ENCODE measurements around the gene CHMP3. TPM values are rescaled to one million over a fixed set of nuclear protein-coding genes. Genes with fewer than 3 reads are reported as not detected.
A peak's percentile ranks its signal among the peaks of the same experiment; 100 is the strongest.
"Not testable (repeated sequence)": the region's sequence is repeated elsewhere in the genome, so short reads cannot be mapped to it uniquely, and the experiment has no call there.

Gene CHMP3
- total and polyA plus RNA-seq, 4 donors = 92.7 to 202 (median 146) TPM

DNA sequence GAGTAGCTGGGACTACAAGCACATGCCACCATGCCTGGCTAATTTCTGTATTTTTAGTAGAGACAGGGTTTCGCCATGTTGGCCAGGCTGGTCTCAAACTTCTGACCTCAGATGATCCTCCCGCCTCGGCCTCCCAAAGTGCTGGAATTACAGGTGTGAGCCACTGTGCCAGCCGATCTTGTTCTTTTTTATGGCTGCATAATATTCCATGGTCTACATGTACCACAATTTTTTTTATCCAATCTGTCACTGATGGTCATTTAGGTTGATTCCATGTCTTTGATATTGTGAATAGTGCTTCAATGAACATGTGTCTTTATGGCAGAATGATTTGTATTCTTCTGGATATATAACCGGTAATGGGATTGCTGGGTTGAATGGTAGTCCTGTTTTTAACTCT lies 26.5 kb upstream of the CHMP3 start:
- H3K27me3 ChIP-seq (ENCODE audit: control insufficient read depth in 1 of 2, insufficient read depth in 2 of 2, low read length in 1 of 2); H3K4me3 ChIP-seq (ENCODE audit: low read length in 2 of 2); ATAC-seq (ENCODE audit: low FRiP score); DNase-seq; H3K27ac ChIP-seq (ENCODE audit: low read depth in 1 of 2, low read length in 2 of 2); intact Hi-C loops (cut with DNase I); H3K4me1 ChIP-seq (ENCODE audit: control insufficient read depth in 1 of 2, insufficient read depth in 2 of 2, low read length in 2 of 2); H3K9me3 ChIP-seq (ENCODE audit: control insufficient read depth, low read length); H3K36me3 ChIP-seq (ENCODE audit: control insufficient read depth in 1 of 2, insufficient read depth in 2 of 2, low read length in 1 of 2): not testable (repeated sequence)
- WGBS, 2 donors = 97 to 98% methylated on average over 5 of the region's 5 CpGs

DNA sequence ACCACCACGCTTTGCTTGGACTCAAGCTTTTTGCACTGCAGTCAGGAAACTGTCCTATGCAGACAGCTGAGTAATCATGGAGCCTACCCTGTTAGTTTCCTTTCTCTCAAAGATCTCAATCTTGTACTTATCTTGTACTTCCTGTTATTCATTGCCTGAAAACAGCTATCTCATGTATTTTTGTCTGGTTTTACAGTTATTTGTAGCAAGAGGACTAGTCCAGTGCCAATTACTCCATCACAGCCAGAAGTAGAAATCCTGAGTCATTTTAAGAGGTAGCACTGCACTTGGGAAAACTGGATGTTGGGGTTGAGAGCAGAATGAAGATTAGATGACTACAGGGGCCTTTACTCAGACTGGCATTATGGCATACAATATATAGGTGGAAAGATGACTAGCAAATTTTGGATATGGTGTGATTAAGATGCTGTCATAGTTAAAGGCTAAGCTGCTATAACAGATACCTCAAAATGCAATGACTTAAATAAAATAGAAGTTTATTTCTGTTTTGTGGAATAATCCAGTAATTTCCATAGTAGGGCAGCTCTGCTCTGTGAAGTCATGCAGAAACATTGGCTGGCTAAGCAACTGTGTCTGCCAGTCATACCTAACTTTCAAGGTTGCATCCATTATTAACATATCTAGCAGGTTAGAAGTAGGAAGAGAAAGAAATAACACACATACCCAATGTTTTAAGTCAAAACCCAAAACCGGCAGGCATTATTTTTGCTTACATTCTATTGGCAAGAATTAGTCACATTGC lies 21.1 kb upstream of the CHMP3 start:
- H3K27me3 ChIP-seq (ENCODE audit: control insufficient read depth in 1 of 2, insufficient read depth in 2 of 2, low read length in 1 of 2) = no peaks in the 10 kb centered on the region
- no peaks in the 10 kb centered on the region for H3K4me1 ChIP-seq (ENCODE audit: control insufficient read depth in 1 of 2, insufficient read depth in 2 of 2, low read length in 2 of 2)
- H3K9me3 ChIP-seq (ENCODE audit: control insufficient read depth, low read length) = no peaks in the 10 kb centered on the region
- peak overlapping the region in 1 of 2 donors; percentile 9 for H3K27ac ChIP-seq (ENCODE audit: low read depth in 1 of 2, low read length in 2 of 2)
- DNase-seq (no peak), ATAC-seq (ENCODE audit: low FRiP score) (no peak)
- no peak overlapping the region for H3K4me3 ChIP-seq (ENCODE audit: low read length in 2 of 2)
- intact Hi-C loops (cut with DNase I) = no loop called here
- 22% methylated on average over 2 of the region's 2 CpGs for WGBS, 2 donors
- no peaks in the 10 kb centered on the region for H3K36me3 ChIP-seq (ENCODE audit: control insufficient read depth in 1 of 2, insufficient read depth in 2 of 2, low read length in 1 of 2)

DNA sequence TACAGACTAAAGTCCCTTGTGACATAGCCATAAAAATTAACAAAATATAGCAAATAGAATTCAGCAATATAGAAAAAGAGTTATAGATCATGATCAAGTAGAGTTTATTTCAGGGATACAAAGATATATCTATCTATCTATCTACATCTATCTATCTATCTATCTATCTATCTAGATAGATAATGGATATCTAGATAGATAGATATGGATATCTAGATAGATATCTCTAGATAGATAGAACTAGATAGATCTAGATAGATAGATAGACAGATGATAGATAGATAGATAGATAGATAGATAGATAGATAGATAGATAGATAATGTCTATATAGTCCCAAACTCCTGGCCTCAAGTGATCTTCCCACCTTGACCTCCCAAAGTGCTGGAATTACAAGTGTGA lies 17.3 kb upstream of the CHMP3 start:
- Histone ChIP-seq H3K27ac (ENCODE audit: low read depth in 1 of 2, low read length in 2 of 2) (no peak overlapping the region), H3K4me1 (ENCODE audit: control insufficient read depth in 1 of 2, insufficient read depth in 2 of 2, low read length in 2 of 2) (no peaks in the 10 kb centered on the region), H3K27me3 (ENCODE audit: control insufficient read depth in 1 of 2, insufficient read depth in 2 of 2, low read length in 1 of 2) (no peaks in the 10 kb centered on the region), H3K9me3 (ENCODE audit: control insufficient read depth, low read length) (no peaks in the 10 kb centered on the region), H3K4me3 (ENCODE audit: low read length in 2 of 2) (no peak overlapping the region), H3K36me3 (ENCODE audit: control insufficient read depth in 1 of 2, insufficient read depth in 2 of 2, low read length in 1 of 2) (no peaks in the 10 kb centered on the region)
- no peak for ATAC-seq (ENCODE audit: low FRiP score)
- DNase-seq = no peak
- intact Hi-C loops (cut with DNase I) = no loop called here

DNA sequence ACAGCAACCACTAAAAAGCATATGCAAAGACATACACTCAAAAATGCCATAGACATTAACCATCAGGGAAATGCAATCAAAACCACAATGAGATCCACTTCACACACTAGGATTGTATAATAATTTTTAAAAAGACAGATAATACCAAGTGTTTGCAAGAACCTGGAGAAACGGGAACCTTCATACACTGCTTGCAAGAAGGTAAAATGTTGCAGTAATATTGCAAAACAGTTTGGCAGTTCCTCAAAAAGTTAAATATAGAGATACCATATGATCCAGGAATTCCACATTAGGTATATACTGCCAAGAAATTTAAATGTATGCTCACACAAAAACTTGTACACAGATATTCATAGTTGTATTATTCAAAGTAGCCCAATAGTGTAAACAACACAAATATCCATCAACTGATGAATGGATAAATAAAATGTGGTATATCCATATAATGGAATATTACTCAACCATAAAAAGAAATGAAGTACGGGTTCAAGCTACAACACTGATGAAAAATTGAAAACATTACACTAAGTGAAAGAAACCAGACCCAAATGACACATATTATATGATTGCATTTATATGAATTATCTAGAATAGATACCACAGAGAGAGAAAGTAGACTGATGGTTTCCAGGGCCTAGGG lies 14.7 kb upstream of the CHMP3 start:
- DNase-seq = no peak
- Histone ChIP-seq H3K9me3 (ENCODE audit: control insufficient read depth, low read length) (no peaks in the 10 kb centered on the region), H3K27ac (ENCODE audit: low read depth in 1 of 2, low read length in 2 of 2) (no peak overlapping the region), H3K4me3 (ENCODE audit: low read length in 2 of 2) (no peak overlapping the region), H3K36me3 (ENCODE audit: control insufficient read depth in 1 of 2, insufficient read depth in 2 of 2, low read length in 1 of 2) (no peaks in the 10 kb centered on the region), H3K27me3 (ENCODE audit: control insufficient read depth in 1 of 2, insufficient read depth in 2 of 2, low read length in 1 of 2) (no peaks in the 10 kb centered on the region), H3K4me1 (ENCODE audit: control insufficient read depth in 1 of 2, insufficient read depth in 2 of 2, low read length in 2 of 2) (no peaks in the 10 kb centered on the region)
- intact Hi-C loops (cut with DNase I) = no loop called here
- no peak for ATAC-seq (ENCODE audit: low FRiP score)
- 89 to 91% methylated on average over 2 of the region's 2 CpGs for WGBS, 2 donors

DNA sequence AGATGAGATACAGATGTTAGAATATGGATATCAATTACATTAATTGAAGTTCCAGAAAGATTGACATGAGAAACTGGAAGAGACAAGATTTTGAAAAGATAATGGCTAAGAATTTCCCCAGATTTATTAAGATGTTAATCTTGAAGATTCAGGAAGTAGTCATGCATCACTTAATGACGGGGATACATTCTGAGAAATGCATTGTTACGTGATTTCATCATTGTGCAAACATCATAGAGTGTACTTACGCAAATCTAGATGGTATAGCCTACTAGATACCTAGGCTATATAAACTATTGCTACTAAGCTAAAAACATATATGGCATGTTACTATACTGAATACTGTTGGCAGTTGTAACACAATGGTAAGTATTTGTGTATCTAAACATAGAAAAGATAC lies 6.8 kb upstream of the CHMP3 start:
- Histone ChIP-seq H3K9me3 (ENCODE audit: control insufficient read depth, low read length) (no peaks in the 10 kb centered on the region), H3K4me3 (ENCODE audit: low read length in 2 of 2) (no peak overlapping the region), H3K27ac (ENCODE audit: low read depth in 1 of 2, low read length in 2 of 2) (no peak overlapping the region), H3K36me3 (ENCODE audit: control insufficient read depth in 1 of 2, insufficient read depth in 2 of 2, low read length in 1 of 2) (peaks cover 0 to 1% of the 10 kb centered on the region in 2 donors), H3K27me3 (ENCODE audit: control insufficient read depth in 1 of 2, insufficient read depth in 2 of 2, low read length in 1 of 2) (no peaks in the 10 kb centered on the region), H3K4me1 (ENCODE audit: control insufficient read depth in 1 of 2, insufficient read depth in 2 of 2, low read length in 2 of 2) (no peaks in the 10 kb centered on the region)
- 74% methylated on average over 3 of the region's 3 CpGs for WGBS, 2 donors
- intact Hi-C loops (cut with DNase I) = no loop called here
- ATAC-seq (ENCODE audit: low FRiP score) = no peak
- no peak for DNase-seq

DNA sequence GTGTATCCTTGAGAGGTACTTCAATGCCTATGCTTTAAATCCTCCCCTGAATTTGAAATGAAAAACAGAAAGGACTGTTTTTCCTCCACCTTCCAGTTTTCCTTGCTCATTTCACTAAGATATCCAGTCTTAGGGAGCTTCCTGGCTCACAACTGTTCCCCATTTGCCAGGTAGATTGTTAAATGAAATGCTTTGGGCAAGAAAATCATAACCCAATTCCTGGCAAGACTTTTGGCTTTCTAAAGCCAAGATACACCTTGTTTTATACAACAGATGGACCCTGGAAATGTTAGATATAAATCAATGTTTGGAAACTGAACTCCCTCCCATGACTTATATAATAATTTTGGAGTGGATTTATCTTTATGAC lies 3.6 kb upstream of the CHMP3 start:
- no peaks in the 10 kb centered on the region for H3K27me3 ChIP-seq (ENCODE audit: control insufficient read depth in 1 of 2, insufficient read depth in 2 of 2, low read length in 1 of 2)
- peaks cover 0 to 1% of the 10 kb centered on the region in 2 donors for H3K36me3 ChIP-seq (ENCODE audit: control insufficient read depth in 1 of 2, insufficient read depth in 2 of 2, low read length in 1 of 2)
- no peak overlapping the region for H3K27ac ChIP-seq (ENCODE audit: low read depth in 1 of 2, low read length in 2 of 2)
- no peaks in the 10 kb centered on the region for H3K9me3 ChIP-seq (ENCODE audit: control insufficient read depth, low read length)
- intact Hi-C loops (cut with DNase I) = loop anchor here in 1 of 2 donors (10.0 kb wide), 1 partner anchor 342 kb away; no protein-coding TSS in a partner anchor
- no peak for ATAC-seq (ENCODE audit: low FRiP score)
- H3K4me1 ChIP-seq (ENCODE audit: control insufficient read depth in 1 of 2, insufficient read depth in 2 of 2, low read length in 2 of 2) = no peaks in the 10 kb centered on the region
- H3K4me3 ChIP-seq (ENCODE audit: low read length in 2 of 2) = no peak overlapping the region
- no peak for DNase-seq

DNA sequence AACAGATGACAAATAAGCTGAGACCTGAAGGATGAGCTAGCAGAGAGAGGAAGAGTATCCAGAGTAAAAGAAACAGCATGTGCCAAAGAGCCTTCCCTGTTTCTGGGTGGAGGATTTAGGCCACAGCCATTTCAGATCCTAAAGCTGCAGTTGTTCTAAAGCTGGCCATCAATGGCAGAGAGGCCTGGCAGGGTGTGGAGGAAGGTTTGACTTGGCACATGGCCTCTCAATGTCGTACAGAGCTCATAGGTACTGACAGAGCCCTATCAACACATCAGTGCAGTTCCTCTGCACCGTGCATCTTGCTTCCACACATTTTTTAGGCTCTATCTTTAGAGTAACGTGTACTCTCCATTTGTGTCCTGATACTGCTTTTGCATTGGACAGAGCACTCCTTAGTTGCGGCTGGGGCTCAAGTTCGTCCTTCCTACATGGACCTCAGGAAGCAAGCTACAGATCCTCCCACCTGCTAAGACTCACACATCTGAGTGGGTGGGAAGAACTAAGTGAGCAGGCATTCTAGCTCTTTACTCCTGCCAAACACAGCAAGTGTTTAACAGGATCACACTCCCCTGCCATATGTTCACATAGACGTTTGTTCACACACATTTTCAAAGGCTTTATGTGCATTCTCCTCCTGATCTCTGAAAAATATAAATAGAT lies 3.0 kb upstream of the CHMP3 start:
- Histone ChIP-seq H3K9me3 (ENCODE audit: control insufficient read depth, low read length) (no peaks in the 10 kb centered on the region), H3K36me3 (ENCODE audit: control insufficient read depth in 1 of 2, insufficient read depth in 2 of 2, low read length in 1 of 2) (peaks cover 0 to 1% of the 10 kb centered on the region in 2 donors), H3K27ac (ENCODE audit: low read depth in 1 of 2, low read length in 2 of 2) (no peak overlapping the region), H3K4me3 (ENCODE audit: low read length in 2 of 2) (no peak overlapping the region), H3K27me3 (ENCODE audit: control insufficient read depth in 1 of 2, insufficient read depth in 2 of 2, low read length in 1 of 2) (no peaks in the 10 kb centered on the region), H3K4me1 (ENCODE audit: control insufficient read depth in 1 of 2, insufficient read depth in 2 of 2, low read length in 2 of 2) (no peaks in the 10 kb centered on the region)
- WGBS, 2 donors = 48 to 50% methylated on average over 6 of the region's 6 CpGs
- intact Hi-C loops (cut with DNase I) = loop anchor here in 1 of 2 donors (10.0 kb wide), 1 partner anchor 341 kb away; no protein-coding TSS in a partner anchor
- ATAC-seq (ENCODE audit: low FRiP score) (no peak), DNase-seq (no peak)

DNA sequence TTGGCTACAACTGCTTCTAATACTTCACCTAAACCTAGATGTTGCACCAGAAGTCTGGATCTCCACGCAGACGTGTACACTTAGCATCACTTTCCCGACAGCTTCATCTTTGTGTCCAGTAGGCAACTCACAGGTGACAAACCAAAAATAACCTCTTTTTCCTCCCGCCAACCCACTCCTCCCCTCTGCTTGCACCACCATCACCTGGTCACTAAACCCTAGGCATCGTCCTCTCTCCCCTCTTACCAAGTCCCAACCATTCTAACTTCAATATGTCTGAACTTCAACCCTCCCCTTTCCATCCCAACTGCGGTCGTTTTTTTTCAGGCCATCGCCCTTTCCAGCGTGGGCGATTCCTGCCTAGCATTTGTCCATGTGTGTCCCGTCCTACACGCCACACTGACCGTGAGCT lies 413 bp upstream of the CHMP3 start:
- no peaks in the 10 kb centered on the region for H3K9me3 ChIP-seq (ENCODE audit: control insufficient read depth, low read length)
- H3K27me3 ChIP-seq (ENCODE audit: control insufficient read depth in 1 of 2, insufficient read depth in 2 of 2, low read length in 1 of 2) = no peaks in the 10 kb centered on the region
- peak overlapping the region in 1 of 2 donors; percentile 25 for H3K27ac ChIP-seq (ENCODE audit: low read depth in 1 of 2, low read length in 2 of 2)
- DNase-seq (no peak), ATAC-seq (ENCODE audit: low FRiP score) (peak; percentile 4)
- intact Hi-C loops (cut with DNase I) = loop anchor here in 1 of 2 donors (1.0 to 10.0 kb wide), 3 partner anchors 60 to 339 kb away; partner anchors contain the start of genes KDM3A and RNF103
- H3K36me3 ChIP-seq (ENCODE audit: control insufficient read depth in 1 of 2, insufficient read depth in 2 of 2, low read length in 1 of 2) = peaks cover 1 to 2% of the 10 kb centered on the region in 2 donors
- H3K4me3 ChIP-seq (ENCODE audit: low read length in 2 of 2) = no peak overlapping the region
- H3K4me1 ChIP-seq (ENCODE audit: control insufficient read depth in 1 of 2, insufficient read depth in 2 of 2, low read length in 2 of 2) = peaks cover 0 to 6% of the 10 kb centered on the region in 2 donors
- 70 to 71% methylated on average over 13 of the region's 13 CpGs for WGBS, 2 donors

Measured in aorta (tissue), 5 donors.